HepG2 (cell line): ENCODE results near the gene MAMDC2. TPM values are rescaled to one million over a fixed set of nuclear protein-coding genes. Genes with fewer than 3 reads are reported as not detected.

ENCODE experiments used
- ATAC-seq: fragments of 200-7000 bp; cut with Tn5 transposase; 3 replicates; pipeline ENCODE4 v1.9.1; 2020; ENCODE audit warnings: mild to moderate bottlenecking, moderate library complexity
- BruUV-seq: library from RNA; stranded (reverse); fragments of 400-500 nt; replicated peaks from 2 replicates; lab custom pipeline; 2021; lab: Mats Ljungman, UMichigan
- CTCF ChIA-PET: fragments of 300-600 bp; formaldehyde crosslinking; extraction: SDS; loops from one replicate; lab custom pipeline; 2021; ENCODE audit warnings: low total read pairs, inconsistent platforms, low intra/inter-chr PET ratio; lab: Yijun Ruan, JAX
- POLR2A ChIA-PET: fragments of 350-600 bp; sonication (Branson Sonifier 250); formaldehyde crosslinking; loops from one replicate; lab custom pipeline; 2020; ENCODE audit warnings: antibody characterized with exemption, inconsistent platforms; lab: Yijun Ruan, JAX
- DNase-seq: peaks from one replicate; pipeline ENCODE4 v3.0.0-alpha.2; 2015; ENCODE audit warnings: low spot score
- FAIRE-seq: peaks from 3 replicates; lab custom pipeline; 2011; peaks lifted over from hg19 to GRCh38; lab: Jason Lieb, UNC
- H2AFZ ChIP-seq: one replicate; pipeline ENCODE4 v1.6.1; 2011; ENCODE audit warnings: low read length, inconsistent platforms
- H3K27ac ChIP-seq: fragments of 300-600 bp; 3 replicates; pipeline ENCODE4 v1.8.0; 2011; ENCODE audit warnings: mixed run types, mild to moderate bottlenecking, mixed read lengths, low read length, inconsistent platforms; ENCODE audit not compliant: insufficient read depth; ENCODE audit errors: extremely low read length
- H3K27me3 ChIP-seq, 2 experiments: fragments of 200-600 bp in 1 of 2; 2 replicates in 1 of 2; 3 replicates in 1 of 2; pipeline versions ENCODE4 v1.6.0 to v1.8.0; 2011; ENCODE audit warnings: low read length in 2 of 2, mild to moderate bottlenecking in 2 of 2, moderate library complexity in 2 of 2, inconsistent platforms in 1 of 2; ENCODE audit not compliant: insufficient read depth in 2 of 2, control insufficient read depth in 1 of 2
- H3K36me3 ChIP-seq, 2 experiments: fragments of 200-600 bp in 1 of 2; replicated peaks in 1 of 2; 2 replicates in 1 of 2; 3 replicates in 1 of 2; pipeline versions ENCODE4 v1.5.1 to v1.8.0; 2011; ENCODE audit warnings: low read length in 2 of 2, inconsistent platforms in 1 of 2; ENCODE audit not compliant: insufficient read depth in 2 of 2, control insufficient read depth in 1 of 2
- H3K4me1 ChIP-seq: 2 replicates; pipeline ENCODE4 v1.5.1; 2012; ENCODE audit warnings: low read length, inconsistent platforms; ENCODE audit not compliant: insufficient read depth
- H3K4me2 ChIP-seq: 2 replicates; pipeline ENCODE4 v1.6.0; 2011; ENCODE audit warnings: low read depth, low read length, inconsistent platforms
- H3K4me3 ChIP-seq, 3 experiments: fragments of 200-600 bp in 1 of 3; sonication (generic), shearing (Covaris generic) in 1 of 3; replicated peaks in 1 of 3; 2 replicates each; pipeline ENCODE4 v1.5.1; 2011 to 2016; ENCODE audit warnings: low read length in 3 of 3, inconsistent platforms in 2 of 3, low read depth in 2 of 3, mild to moderate bottlenecking in 2 of 3, control low read depth in 1 of 3, mixed read lengths in 1 of 3; ENCODE audit not compliant: insufficient read depth in 1 of 3
- H3K79me2 ChIP-seq: one replicate; pipeline ENCODE4 v1.6.1; 2011; ENCODE audit warnings: low read length, inconsistent platforms; ENCODE audit not compliant: insufficient read depth
- H3K9ac ChIP-seq: 2 replicates; pipeline ENCODE4 v1.6.0; 2011; ENCODE audit warnings: mild to moderate bottlenecking, low read depth, low read length, inconsistent platforms; ENCODE audit not compliant: insufficient read depth
- H3K9me3 ChIP-seq: 2 replicates; pipeline ENCODE4 v1.5.1; 2012; ENCODE audit warnings: mild to moderate bottlenecking, low read length
- H4K20me1 ChIP-seq: 2 replicates; pipeline ENCODE4 v1.6.0; 2011; ENCODE audit warnings: inconsistent platforms, mild to moderate bottlenecking, low read length, moderate library complexity; ENCODE audit not compliant: insufficient read depth
- ARNTL ChIP-seq: sonication (generic); formaldehyde crosslinking; IDR thresholded peaks from 2 replicates; pipeline ENCODE4 v1.4.0; 2020; ENCODE audit warnings: mild to moderate bottlenecking, missing genetic modification reagents
- CBFB ChIP-seq: sonication (generic); formaldehyde crosslinking; IDR thresholded peaks from 2 replicates; pipeline ENCODE4 v1.4.0; 2020; ENCODE audit warnings: missing genetic modification reagents
- CEBPB ChIP-seq: IDR thresholded peaks from 2 replicates; pipeline ENCODE4 v1.6.1; 2011; ENCODE audit warnings: low read depth, low read length, improper control_type of control experiment, borderline replicate concordance
- E2F5 ChIP-seq: sonication (generic); formaldehyde crosslinking; conservative IDR thresholded peaks from 2 replicates; pipeline ENCODE4 v1.4.0; 2020; ENCODE audit warnings: missing genetic modification reagents
- EED ChIP-seq: sonication (generic); formaldehyde crosslinking; IDR thresholded peaks from 2 replicates; pipeline ENCODE4 v1.5.0; 2020; ENCODE audit warnings: mild to moderate bottlenecking, missing genetic modification reagents
- FOXO4 ChIP-seq: sonication (generic); formaldehyde crosslinking; conservative IDR thresholded peaks from 2 replicates; pipeline ENCODE4 v1.8.1; 2023; ENCODE audit warnings: missing genetic modification reagents
- HHEX ChIP-seq: IDR thresholded peaks from 2 replicates; pipeline ENCODE4 v1.6.1; 2016; ENCODE audit warnings: control low read depth
- JARID2 ChIP-seq: sonication (generic); formaldehyde crosslinking; IDR thresholded peaks from 2 replicates; pipeline ENCODE4 v1.8.1; 2023; ENCODE audit warnings: missing genetic modification reagents, inconsistent platforms; ENCODE audit not compliant: insufficient replicate concordance
- JDP2 ChIP-seq: sonication (generic); formaldehyde crosslinking; IDR thresholded peaks from 2 replicates; pipeline ENCODE4 v1.8.1; 2022; ENCODE audit warnings: missing genetic modification reagents, borderline replicate concordance
- MEIS2 ChIP-seq: sonication (generic); formaldehyde crosslinking; IDR thresholded peaks from 2 replicates; pipeline ENCODE4 v1.9.0; 2021; ENCODE audit warnings: mild to moderate bottlenecking, missing genetic modification reagents
- PAF1 ChIP-seq: IDR thresholded peaks from 2 replicates; pipeline ENCODE4 v1.6.1; 2016; ENCODE audit warnings: missing genetic modification reagents, missing compliant biosample characterization
- PBX2 ChIP-seq: IDR thresholded peaks from 2 replicates; pipeline ENCODE4 v1.6.1; 2016; ENCODE audit warnings: control low read depth
- SALL1 ChIP-seq: sonication (generic); formaldehyde crosslinking; IDR thresholded peaks from 2 replicates; pipeline ENCODE4 v1.8.0; 2022; ENCODE audit warnings: mild to moderate bottlenecking, missing genetic modification reagents
- SETDB1 ChIP-seq: sonication (generic); formaldehyde crosslinking; IDR thresholded peaks from 2 replicates; pipeline ENCODE4 v1.5.1; 2020; ENCODE audit warnings: missing genetic modification reagents, mild to moderate bottlenecking, borderline replicate concordance
- U2AF2 ChIP-seq: fragments of 200-400 bp; formaldehyde crosslinking; IDR thresholded peaks from 2 replicates; pipeline ENCODE4 v1.6.1; 2017; ENCODE audit warnings: low read depth, mild to moderate bottlenecking, low read length
- ZC3H13 ChIP-seq: sonication (generic); formaldehyde crosslinking; IDR thresholded peaks from 2 replicates; pipeline ENCODE4 v1.8.1; 2023; ENCODE audit warnings: mild to moderate bottlenecking, missing genetic modification reagents, moderate library complexity
- ZKSCAN5 ChIP-seq: sonication (generic); formaldehyde crosslinking; IDR thresholded peaks from 2 replicates; pipeline ENCODE4 v1.5.1; 2020; ENCODE audit warnings: mild to moderate bottlenecking, missing genetic modification reagents
- ZNF350 ChIP-seq: sonication (generic); formaldehyde crosslinking; IDR thresholded peaks from 2 replicates; pipeline ENCODE4 v1.4.0; 2020; ENCODE audit warnings: mild to moderate bottlenecking, low read depth, missing genetic modification reagents, borderline replicate concordance
- ZNF382 ChIP-seq: sonication (generic); formaldehyde crosslinking; IDR thresholded peaks from 2 replicates; pipeline ENCODE4 v1.5.0; 2020; ENCODE audit warnings: missing genetic modification reagents, mild to moderate bottlenecking, borderline replicate concordance
- WGBS: methylation state at CpG from one replicate; pipeline ENCODE4 v1.1.6; 2017; ENCODE audit warnings: low lambda C conversion rate; 5-methylcytosine and 5-hydroxymethylcytosine counted together
- in situ Hi-C: cut with HindIII; loops from 2 replicates; pipeline ENCODE4 v1.10.0; 2017; ENCODE audit warnings: low pct_unique_long_range_greater_than_20kb; ENCODE audit not compliant: extremely low pct_ligation_motif_present
- intact Hi-C: fragments of 100-400 bp; cut with micrococcal nuclease; formaldehyde crosslinking; loops from one replicate; pipeline ENCODE4 v1.10.0; 2022; ENCODE audit not compliant: unreplicated experiment
- polyA plus RNA-seq, 8 experiments: library from polyadenylated mRNA; depleted of rRNA in 3 of 8; stranded (reverse) in 7 of 8; unstranded in 1 of 8; fragments of >200 nt; fragmentation: Illumina TruSeq in 4 of 8; extraction: Trizol in 4 of 8; gene quantifications; 2 replicates each; pipeline versions ENCODE4 v1.2.1 to v1.2.3, GENCODE V29; 2011 to 2016; ENCODE audit warnings: low read depth in 4 of 8, missing spikeins in 1 of 8, mixed read lengths in 1 of 8; ENCODE audit not compliant: insufficient read depth in 1 of 8
- total RNA-seq, 5 experiments: library from RNA; depleted of rRNA; stranded (reverse); fragments of >200 nt; fragmentation: Illumina TruSeq; extraction: Trizol; gene quantifications; 2 replicates each; pipeline ENCODE4 v1.2.3, GENCODE V29; 2016; ENCODE audit warnings: low read depth in 1 of 5

MAMDC2 gene
- total and polyA plus RNA-seq, 2 of the 13 experiments (the other 11 are each of a cell fraction or from before 2014, with no cell fraction given) = not detected

DNA sequence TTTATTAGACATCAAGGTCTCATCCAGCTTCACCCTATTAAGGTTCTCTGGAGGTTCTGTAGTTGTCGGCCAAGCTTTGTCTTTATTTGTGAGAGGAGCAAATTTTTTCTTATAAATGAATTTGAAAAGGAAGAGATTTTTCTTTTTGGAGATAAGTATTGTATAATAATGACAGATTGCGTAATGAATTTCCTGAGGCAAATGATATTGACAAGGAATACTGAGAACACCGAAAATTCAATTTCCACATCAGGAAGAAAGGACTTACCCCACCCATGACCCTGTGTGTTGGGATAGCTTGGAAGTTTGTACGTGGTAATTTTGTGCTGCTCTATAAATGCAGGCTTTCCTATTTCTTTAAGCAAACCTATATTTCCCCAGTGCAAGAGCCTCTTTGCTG, 53.5 kb downstream of the MAMDC2 start:
- WGBS = 10% methylated on average over 4 of the region's 4 CpGs

DNA sequence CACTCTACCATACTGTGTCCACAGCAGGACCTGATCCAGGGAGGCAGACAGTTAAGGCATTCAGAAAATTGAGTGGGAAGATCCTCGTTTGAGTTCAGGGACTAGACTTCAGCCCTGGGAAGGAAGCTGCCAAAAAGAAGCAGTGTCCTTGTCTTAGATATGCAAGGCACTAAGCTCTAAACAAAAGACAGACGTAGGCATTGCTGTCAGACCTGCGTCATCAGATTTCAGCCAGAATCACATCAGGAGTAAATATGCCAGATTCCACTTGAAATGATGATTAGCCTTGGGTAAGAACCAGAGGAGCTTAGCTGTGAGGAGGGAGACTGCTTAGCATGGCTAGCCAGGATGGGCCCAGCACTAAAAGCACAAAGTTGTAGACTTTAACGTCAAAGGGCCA, 56.7 kb downstream of the MAMDC2 start:
- H3K4me2 ChIP-seq = no peak overlapping the region
- CTCF ChIA-PET = no interaction called here
- no TSS peak for BruUV-seq
- no peak overlapping the region for H3K4me3 ChIP-seq
- ATAC-seq (no peak), FAIRE-seq (no peak), DNase-seq (no peak)
- H2AFZ ChIP-seq = no peak overlapping the region
- peaks cover 0 to 1% of the 10 kb centered on the region in 2 experiments; a peak in 1 of 5 replicates for H3K27me3 ChIP-seq
- H4K20me1 ChIP-seq = no peaks in the 10 kb centered on the region
- 34% methylated on average over 3 of the region's 4 CpGs for WGBS
- POLR2A ChIA-PET = no interaction called here
- no peaks in the 10 kb centered on the region for H3K4me1 ChIP-seq
- no peak overlapping the region for H3K27ac ChIP-seq
- no peaks in the 10 kb centered on the region for H3K9me3 ChIP-seq
- H3K79me2 ChIP-seq = no peaks in the 10 kb centered on the region
- in situ Hi-C loops = no loop called here
- H3K9ac ChIP-seq = no peak overlapping the region
- no peaks in the 10 kb centered on the region for H3K36me3 ChIP-seq
- intact Hi-C loops = no loop called here
- TF ChIP-seq PBX2 (CRISPR knock-in tag) = no peak
- TF ChIP-seq SALL1 (CRISPR knock-in tag) = no peak
- TF ChIP-seq ZNF382 (CRISPR knock-in tag) = no peak
- no peak for TF ChIP-seq ZNF350 (CRISPR knock-in tag)
- no peak for TF ChIP-seq EED
- no peak for TF ChIP-seq JDP2 (CRISPR knock-in tag)
- no peak for TF ChIP-seq SETDB1
- TF ChIP-seq E2F5 (CRISPR knock-in tag) = no peak
- no peak for TF ChIP-seq HHEX
- TF ChIP-seq ZKSCAN5 (CRISPR knock-in tag) = no peak
- no peak for TF ChIP-seq JARID2 (CRISPR knock-in tag)
- no peak for TF ChIP-seq MEIS2
- no peak for TF ChIP-seq ARNTL (CRISPR knock-in tag)
- TF ChIP-seq FOXO4 (CRISPR knock-in tag) = no peak
- TF ChIP-seq CBFB (CRISPR knock-in tag) = no peak
- no peak for TF ChIP-seq U2AF2
- no peak for TF ChIP-seq PAF1

More for the DNA sequence above, 53.5 kb downstream of the MAMDC2 start:
- no TSS peak for BruUV-seq
- H4K20me1 ChIP-seq = no peaks in the 10 kb centered on the region
- no peak overlapping the region for H3K4me3 ChIP-seq
- FAIRE-seq (no peak), ATAC-seq (no peak)
- no peaks in the 10 kb centered on the region for H3K9me3 ChIP-seq
- H3K27ac ChIP-seq = no peak overlapping the region
- H3K4me2 ChIP-seq = no peak overlapping the region
- no peaks in the 10 kb centered on the region for H3K79me2 ChIP-seq
- H3K4me1 ChIP-seq = no peaks in the 10 kb centered on the region
- H3K36me3 ChIP-seq = no peaks in the 10 kb centered on the region
- TF ChIP-seq ZC3H13 = no peak
- peak; percentile 58; the same call in 1 of the 2 replicates for TF ChIP-seq CEBPB
- TF ChIP-seq, all 625 proteins: peak for 1
- ChIA-PET POLR2A (no interaction called here), CTCF (no interaction called here)
- DNase-seq = no peak
- Histone ChIP-seq H3K27me3 (peaks cover 0 to 1% of the 10 kb centered on the region in 2 experiments; a peak in 1 of 5 replicates), H2AFZ (no peak overlapping the region), H3K9ac (no peak overlapping the region)
- in situ Hi-C loops (no loop called here), intact Hi-C loops (no loop called here)
